AG04449 (cell line): ENCODE results near the gene MARCHF11.

Experiments
- CTCF ChIA-PET: fragments of 350-600 bp; formaldehyde crosslinking; extraction: SDS; loops from one replicate; lab custom pipeline; 2021; ENCODE audit warnings: antibody characterized with exemption; lab: Yijun Ruan, JAX
- POLR2A ChIA-PET: fragments of 400-600, 350-600 bp; formaldehyde crosslinking; extraction: SDS; loops from one replicate; lab custom pipeline; 2020; ENCODE audit warnings: antibody characterized with exemption, inconsistent platforms; lab: Yijun Ruan, JAX
- DNase-seq: peaks from one replicate; pipeline ENCODE4 v3.0.0-alpha.2; 2010; ENCODE audit warnings: low read depth, low spot score
- H3K4me3 ChIP-seq: 2 replicates; pipeline ENCODE4 v1.5.1; 2011; ENCODE audit warnings: low read depth, mild to moderate bottlenecking, control low read depth, low read length
- CTCF ChIP-seq: IDR thresholded peaks from one replicate; pipeline ENCODE4 v1.5.1; 2011; ENCODE audit warnings: mild to moderate bottlenecking, moderate library complexity, low read length, control low read depth, inconsistent platforms; ENCODE audit not compliant: insufficient read depth; ENCODE audit errors: missing control alignments

The MARCHF11 gene

DNA sequence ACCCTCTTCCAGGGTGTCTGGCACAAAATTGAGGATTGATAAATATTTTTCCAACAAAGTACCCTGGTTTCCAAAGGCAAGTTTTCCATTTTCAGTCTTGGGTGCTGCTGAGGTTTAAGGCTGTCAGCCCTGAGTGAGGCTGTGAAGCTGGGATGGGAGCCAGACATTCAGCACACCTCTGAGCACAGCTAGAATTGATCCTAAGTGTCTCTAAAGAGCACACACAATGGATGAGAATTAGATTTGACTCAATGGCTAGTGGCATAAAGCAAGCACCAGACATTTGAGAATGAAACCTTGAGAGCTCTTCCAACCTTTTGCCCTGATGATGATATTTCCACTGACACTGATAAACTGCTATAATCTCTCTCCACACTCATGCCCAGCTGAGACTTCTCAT lies 131.5 kb downstream of the MARCHF11 start:
- CTCF ChIA-PET = no interaction called here
- POLR2A ChIA-PET = no interaction called here
- TF ChIP-seq CTCF = no peak
- H3K4me3 ChIP-seq = no peak overlapping the region
- DNase-seq = no peak

- ChIA-PET CTCF (no interaction called here), POLR2A (no interaction called here)
- TF ChIP-seq CTCF = no peak
- no peak overlapping the region for H3K4me3 ChIP-seq
- no peak for DNase-seq
These were observed 136.1 kb downstream of the MARCHF11 start for GRCh38 chr5:16043349-16043965.

GRCh38 chr5:16037121-16037845 lies 142.3 kb downstream of the MARCHF11 start:
- POLR2A ChIA-PET = no interaction called here
- CTCF ChIA-PET = no interaction called here
- H3K4me3 ChIP-seq = no peak overlapping the region
- TF ChIP-seq CTCF = no peak
- no peak for DNase-seq

- DNase-seq = no peak
- H3K4me3 ChIP-seq = no peak overlapping the region
- no peak for TF ChIP-seq CTCF
- CTCF ChIA-PET = no interaction called here
- POLR2A ChIA-PET = no interaction called here
These were observed 145.1 kb downstream of the MARCHF11 start for GRCh38 chr5:16034319-16035001.

DNA sequence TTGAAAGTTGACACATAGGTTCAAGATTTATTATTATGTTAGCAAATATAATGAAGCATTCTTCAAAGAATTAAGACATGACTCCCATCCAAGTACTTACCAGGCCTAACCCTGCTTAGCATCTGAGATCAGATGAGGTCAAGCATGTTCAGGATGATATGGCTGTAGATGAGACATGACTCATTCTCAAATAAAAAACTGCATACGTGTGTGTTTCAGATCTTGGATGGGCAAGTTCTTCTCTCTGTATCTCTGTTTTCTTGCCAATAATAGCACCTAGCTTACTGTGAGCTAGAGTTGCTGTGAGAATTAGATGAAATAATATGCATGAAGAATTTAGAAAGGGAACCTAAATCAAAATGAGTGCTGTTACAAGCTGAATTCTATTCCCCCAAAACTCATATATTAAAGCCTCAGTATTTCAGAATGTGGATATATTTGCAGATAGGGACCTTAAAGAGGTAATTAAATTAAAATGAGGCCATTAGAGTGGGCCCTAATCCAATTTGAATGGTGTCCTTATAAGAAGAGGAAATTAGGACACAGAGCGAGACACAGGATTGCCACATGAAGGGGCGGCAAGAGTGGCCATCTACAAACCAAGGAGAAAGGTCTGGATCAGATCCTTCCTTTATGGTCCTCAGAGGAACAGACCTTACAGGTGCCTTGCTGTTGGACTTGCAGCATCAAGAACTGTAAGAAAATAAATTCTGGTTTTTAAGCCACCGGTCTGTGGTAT lies 146.2 kb downstream of the MARCHF11 start:
- TF ChIP-seq CTCF = no peak
- H3K4me3 ChIP-seq = no peak overlapping the region
- POLR2A ChIA-PET = no interaction called here
- DNase-seq = no peak
- CTCF ChIA-PET = no interaction called here

DNA sequence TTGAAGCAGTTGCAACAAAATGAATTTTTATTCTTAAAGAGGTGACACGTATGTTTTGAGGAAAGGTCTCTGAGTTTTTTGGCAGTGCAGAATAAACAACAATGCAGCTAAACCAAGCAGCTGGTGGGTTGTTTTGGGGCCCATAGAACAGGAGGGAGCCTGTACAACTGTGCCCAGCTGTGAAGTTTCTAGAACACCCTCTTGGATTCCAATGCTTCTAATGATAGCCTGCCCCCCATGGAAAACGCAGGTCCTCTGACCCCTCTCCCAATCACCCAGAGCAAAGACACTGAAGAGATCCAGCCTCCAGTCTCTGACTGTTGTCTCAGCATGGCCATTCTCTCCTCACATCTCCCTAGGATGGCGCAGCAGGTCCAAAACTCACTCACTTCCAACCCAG lies 150.9 kb downstream of the MARCHF11 start:
- no peak overlapping the region for H3K4me3 ChIP-seq
- CTCF ChIA-PET = no interaction called here
- TF ChIP-seq CTCF = no peak
- POLR2A ChIA-PET = no interaction called here
- no peak for DNase-seq
